H7 (cell line): ENCODE data around the gene VAT1L. TPM values are rescaled to one million over a fixed set of nuclear protein-coding genes. Genes with fewer than 3 reads are reported as not detected.

Experiments
- DNase-seq: peaks from one replicate; pipeline ENCODE4 v3.0.0; 2012
- H3K27me3 ChIP-seq: 2 replicates; pipeline ENCODE4 v1.6.0; 2011; ENCODE audit warnings: mild to moderate bottlenecking, low read length; ENCODE audit not compliant: control insufficient read depth, insufficient read depth
- H3K36me3 ChIP-seq: replicated peaks from 2 replicates; pipeline ENCODE4 v1.5.1; 2011; ENCODE audit warnings: low read length; ENCODE audit not compliant: control insufficient read depth, insufficient read depth
- H3K4me3 ChIP-seq: 2 replicates; pipeline ENCODE4 v1.5.1; 2011; ENCODE audit warnings: low read depth, mild to moderate bottlenecking, control low read depth, low read length, moderate library complexity; ENCODE audit not compliant: insufficient read depth
- total RNA-seq: library from RNA; depleted of rRNA; stranded (reverse); fragments of >200 nt; shearing (Covaris generic); gene quantifications from 2 replicates; pipeline ENCODE4 v1.2.3, GENCODE V29; 2014

VAT1L gene
- total RNA-seq, 1 experiment from 2014 or later, result 19.5 TPM

- H3K4me3 ChIP-seq, result no peak overlapping the region
- H3K36me3 ChIP-seq, result no peaks in the 10 kb centered on the region
- H3K27me3 ChIP-seq, result no peaks in the 10 kb centered on the region
- no peak for DNase-seq
Observed at GRCh38 chr16:77913738-77914253, 125.4 kb downstream of the VAT1L start.

GRCh38 chr16:77916111-77916510 is 127.7 kb downstream of the VAT1L start:
- no peak overlapping the region for H3K4me3 ChIP-seq
- no peaks in the 10 kb centered on the region for H3K36me3 ChIP-seq
- no peaks in the 10 kb centered on the region for H3K27me3 ChIP-seq
- no peak for DNase-seq

DNA sequence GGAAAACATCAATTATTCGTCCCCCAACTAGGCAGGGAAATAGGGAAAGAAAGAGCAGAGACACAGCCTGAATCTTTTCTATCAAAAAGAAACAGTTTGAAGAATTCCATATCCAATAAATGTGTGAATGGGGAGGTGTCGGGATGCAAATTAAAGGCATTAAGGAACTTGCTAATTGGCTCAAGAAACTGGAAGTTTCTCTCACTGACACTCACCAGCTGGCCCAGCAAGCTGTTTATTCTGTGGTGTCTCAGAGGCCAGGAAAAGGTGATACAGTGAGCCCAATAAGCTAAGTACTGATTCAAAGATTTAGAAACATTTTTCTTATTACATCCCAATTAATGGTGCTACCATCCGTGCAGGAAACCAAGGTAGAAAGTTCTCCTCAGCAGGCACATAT is 129.6 kb downstream of the VAT1L start:
- Histone ChIP-seq H3K27me3 (no peaks in the 10 kb centered on the region), H3K4me3 (no peak overlapping the region), H3K36me3 (no peaks in the 10 kb centered on the region)
- no peak for DNase-seq

DNA sequence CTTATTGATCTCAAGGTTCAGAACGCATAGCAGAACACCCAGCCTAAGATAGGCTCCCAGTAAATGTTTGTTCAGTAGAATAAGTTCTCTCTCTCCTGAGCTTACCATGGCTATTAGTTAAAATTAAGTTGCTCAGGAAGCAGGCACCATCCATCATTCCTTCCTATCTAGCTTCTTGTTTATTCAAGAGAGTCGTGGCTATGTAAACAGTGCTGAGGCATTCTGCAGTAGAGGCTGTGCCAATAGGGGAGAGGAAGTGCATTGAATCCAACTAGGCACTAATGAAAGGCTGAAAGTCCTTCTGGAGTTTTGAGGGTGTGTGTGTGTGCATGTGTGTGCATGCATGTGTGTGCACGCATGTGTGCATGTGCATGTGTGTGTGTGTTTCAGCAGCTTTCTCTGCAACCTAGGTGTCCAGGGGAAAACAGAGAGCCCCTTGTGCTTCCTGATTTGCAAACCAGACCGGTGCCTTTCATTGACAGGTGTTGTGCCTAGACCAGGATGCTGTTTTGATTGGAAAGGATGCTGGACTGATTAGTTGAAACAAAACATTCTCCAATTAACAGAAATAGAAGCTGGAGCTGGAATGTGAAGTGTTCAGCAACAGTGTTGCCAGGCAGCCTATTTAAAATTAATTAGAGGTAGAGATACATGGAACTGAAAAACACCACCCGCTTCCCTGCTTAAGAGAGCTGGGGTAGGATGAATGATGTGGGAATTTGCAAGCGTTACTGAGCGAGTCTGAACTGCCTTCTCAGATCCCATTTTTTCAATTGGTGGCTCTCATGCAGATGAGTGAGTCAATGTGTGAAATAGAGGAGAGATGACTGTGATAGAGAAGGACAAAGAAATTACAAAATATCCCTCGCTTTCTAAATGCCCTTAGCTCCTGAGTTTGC is 130.7 kb downstream of the VAT1L start:
- Histone ChIP-seq H3K36me3 (no peaks in the 10 kb centered on the region), H3K4me3 (no peak overlapping the region), H3K27me3 (no peaks in the 10 kb centered on the region)
- DNase-seq, result no peak

DNA sequence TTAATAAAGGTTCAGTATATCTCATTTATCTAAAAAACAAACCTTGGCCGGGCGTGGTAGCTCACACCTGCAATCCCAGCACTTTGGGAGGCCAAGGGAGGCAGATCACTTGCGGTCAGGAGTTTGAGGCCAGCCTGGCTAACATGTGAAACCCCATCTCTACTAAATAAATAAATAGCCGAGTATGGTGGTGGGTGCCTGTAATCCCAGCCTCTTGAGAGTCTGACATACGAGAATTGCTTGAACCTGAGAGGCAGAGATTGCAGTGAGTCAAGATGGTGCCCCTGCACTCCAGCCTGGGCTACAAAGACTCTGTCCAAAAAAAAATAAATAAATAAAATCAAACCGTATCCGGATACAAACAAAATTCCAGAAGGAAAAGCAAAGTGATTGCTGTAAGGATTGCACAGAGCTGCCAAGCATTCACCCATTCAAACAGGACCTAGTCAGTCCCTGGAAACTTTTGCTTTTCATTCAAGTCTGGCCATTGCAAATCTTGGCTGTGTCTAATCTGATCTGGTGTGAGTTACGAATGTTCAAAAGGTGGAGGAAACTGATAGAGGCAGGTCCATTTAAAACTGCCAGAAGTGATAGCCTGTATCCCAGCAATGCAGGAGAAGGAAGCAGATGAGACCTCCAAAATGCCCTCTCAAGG is 131.5 kb downstream of the VAT1L start:
- Histone ChIP-seq H3K36me3 (no peaks in the 10 kb centered on the region), H3K27me3 (no peaks in the 10 kb centered on the region), H3K4me3 (no peak overlapping the region)
- DNase-seq, result no peak

GRCh38 chr16:77920984-77921383 is 132.6 kb downstream of the VAT1L start:
- no peak for DNase-seq
- Histone ChIP-seq H3K4me3 (no peak overlapping the region), H3K36me3 (no peaks in the 10 kb centered on the region), H3K27me3 (no peaks in the 10 kb centered on the region)

DNA sequence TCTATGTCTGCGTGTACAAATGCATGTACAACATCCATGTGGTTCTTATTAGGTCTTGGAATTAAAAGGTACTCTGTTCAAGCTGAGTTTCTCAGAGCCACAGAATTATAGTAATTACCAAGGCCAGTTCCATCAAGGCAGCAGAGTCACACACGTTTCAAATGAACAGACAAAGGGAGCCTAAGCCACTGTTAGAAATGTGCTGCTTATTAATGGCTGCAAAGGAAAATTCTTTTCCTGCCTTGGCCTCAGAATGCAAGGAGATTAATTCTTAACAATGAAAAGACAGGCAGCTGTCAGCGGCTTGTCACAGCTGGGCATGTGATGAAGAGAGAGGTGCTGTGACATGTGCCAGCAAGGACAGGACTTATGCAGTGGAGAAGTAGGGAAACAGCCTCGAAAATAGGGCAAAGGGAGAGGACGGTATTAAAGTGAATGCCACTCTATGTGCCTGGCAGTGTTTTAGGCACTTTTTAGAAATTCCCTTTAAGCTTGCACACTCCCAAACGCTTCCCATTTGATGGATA is 133.9 kb downstream of the VAT1L start:
- Histone ChIP-seq H3K27me3 (no peaks in the 10 kb centered on the region), H3K36me3 (no peaks in the 10 kb centered on the region), H3K4me3 (no peak overlapping the region)
- DNase-seq, result no peak

GRCh38 chr16:77925531-77925930 is 137.2 kb downstream of the VAT1L start:
- H3K4me3 ChIP-seq, result no peak overlapping the region
- H3K27me3 ChIP-seq, result no peaks in the 10 kb centered on the region
- H3K36me3 ChIP-seq, result no peaks in the 10 kb centered on the region
- DNase-seq, result no peak

GRCh38 chr16:77928096-77928495 is 139.7 kb downstream of the VAT1L start:
- DNase-seq, result no peak
- Histone ChIP-seq H3K4me3 (no peak overlapping the region), H3K27me3 (no peaks in the 10 kb centered on the region), H3K36me3 (no peaks in the 10 kb centered on the region)

DNA sequence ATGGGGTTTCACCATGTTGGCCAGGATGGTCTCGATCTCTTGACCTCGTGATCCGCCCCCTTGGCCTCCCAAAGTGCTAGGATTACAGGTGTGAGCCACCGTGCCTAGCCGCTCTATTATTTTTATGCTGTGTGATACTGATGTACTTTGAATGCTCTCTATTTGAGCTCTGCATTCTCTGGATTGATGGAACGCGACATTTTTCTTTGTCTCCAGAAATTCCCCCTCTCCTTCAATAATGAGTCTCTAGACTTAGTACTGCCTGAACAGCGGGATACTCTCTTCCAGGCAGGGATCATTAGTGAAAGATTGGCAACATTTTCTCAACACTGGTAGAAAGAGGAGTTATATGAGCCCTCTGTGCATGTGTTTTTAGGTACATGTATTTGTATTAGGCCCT is 140.6 kb downstream of the VAT1L start:
- DNase-seq, result no peak
- Histone ChIP-seq H3K4me3 (no peak overlapping the region), H3K36me3 (no peaks in the 10 kb centered on the region), H3K27me3 (no peaks in the 10 kb centered on the region)

GRCh38 chr16:77931058-77931457 is 142.7 kb downstream of the VAT1L start:
- no peak for DNase-seq
- no peaks in the 10 kb centered on the region for H3K27me3 ChIP-seq

GRCh38 chr16:77937473-77938149 is 149.2 kb downstream of the VAT1L start:
- H3K4me3 ChIP-seq, result no peak overlapping the region
- H3K27me3 ChIP-seq, result no peaks in the 10 kb centered on the region
- DNase-seq, result no peak
- no peaks in the 10 kb centered on the region for H3K36me3 ChIP-seq

More at GRCh38 chr16:77931058-77931457, 142.7 kb downstream of the VAT1L start:
- Histone ChIP-seq H3K36me3 (no peaks in the 10 kb centered on the region), H3K4me3 (no peak overlapping the region)

- H3K27me3 ChIP-seq, result no peaks in the 10 kb centered on the region
- no peak overlapping the region for H3K4me3 ChIP-seq
- DNase-seq, result no peak
- no peaks in the 10 kb centered on the region for H3K36me3 ChIP-seq
Observed at GRCh38 chr16:77938913-77939312, 150.5 kb downstream of the VAT1L start.

DNA sequence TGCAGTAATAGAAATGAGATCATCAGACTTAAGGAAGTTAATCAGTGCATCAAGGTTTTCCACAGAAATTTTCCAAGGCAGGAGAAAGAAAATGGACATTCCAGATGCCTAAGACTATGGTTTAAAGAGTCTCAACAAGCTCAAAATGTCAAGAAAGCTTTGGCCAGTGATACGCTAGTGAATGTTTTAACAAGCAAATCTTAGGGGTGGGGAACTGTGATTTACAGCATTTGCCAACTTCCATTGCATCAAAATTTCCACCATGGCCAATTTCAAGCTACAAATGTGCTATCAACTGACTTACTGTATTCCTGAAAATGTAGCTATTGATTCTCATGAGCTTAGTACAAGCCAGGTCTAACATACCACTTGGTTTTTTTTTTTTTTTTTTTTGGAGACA is 151.6 kb downstream of the VAT1L start:
- DNase-seq, result no peak
- no peak overlapping the region for H3K4me3 ChIP-seq
- H3K36me3 ChIP-seq, result no peaks in the 10 kb centered on the region
- H3K27me3 ChIP-seq, result no peaks in the 10 kb centered on the region
